Anterior cingulate cortex (tissue), 58 donors: Measurements from ENCODE around the gene MMUT.
"Not testable (repeated sequence)": the region's sequence is repeated elsewhere in the genome, so short reads cannot be mapped to it uniquely, and the experiment has no call there.

Source experiments
- DNase-seq, 58 donors: peaks; one replicate each; lab custom pipeline; 2025; lab: John Stamatoyannopoulos, UW

The MMUT gene

DNA sequence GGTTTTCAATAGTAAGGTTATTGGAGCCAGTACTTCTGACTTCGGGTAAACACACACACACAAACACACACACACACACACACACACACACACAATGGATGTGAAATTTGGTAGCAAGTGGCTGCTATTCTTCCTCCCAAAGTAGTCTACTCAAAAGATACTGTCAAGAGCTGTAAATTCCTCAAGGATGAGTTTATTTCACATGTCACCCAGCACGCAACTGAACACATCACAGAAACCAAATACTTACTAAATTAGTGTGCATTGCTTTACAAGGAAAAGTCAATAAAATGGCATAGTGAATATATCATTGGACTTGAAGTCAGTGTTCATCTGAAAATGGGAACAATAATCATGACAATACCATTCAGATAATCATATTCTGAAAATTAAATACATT lies 32.9 kb downstream of the MMUT start:
- DNase-seq = no peak

- DNase-seq = no peak
Observed at GRCh38 chr6:49423817-49424216, 39.2 kb downstream of the MMUT start.

DNA sequence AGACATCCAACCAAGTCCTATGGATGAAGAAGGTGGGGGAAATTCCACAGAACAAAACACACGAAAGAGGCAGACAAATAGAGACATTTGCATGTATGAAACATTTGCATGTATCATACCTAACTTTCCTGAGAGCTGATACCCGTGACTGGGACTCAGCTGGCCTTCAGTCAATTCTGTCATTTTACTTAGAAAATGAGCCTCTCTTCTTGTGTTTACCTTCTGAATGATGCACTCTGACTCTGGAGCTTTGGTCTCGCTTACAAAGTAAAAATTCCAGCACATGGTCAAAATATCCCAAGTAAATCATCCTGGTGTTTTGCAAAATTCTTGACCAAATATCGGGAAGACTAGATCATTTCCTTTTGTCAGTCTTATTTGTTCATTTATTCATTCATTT lies 46.9 kb downstream of the MMUT start:
- no peak for DNase-seq

DNA sequence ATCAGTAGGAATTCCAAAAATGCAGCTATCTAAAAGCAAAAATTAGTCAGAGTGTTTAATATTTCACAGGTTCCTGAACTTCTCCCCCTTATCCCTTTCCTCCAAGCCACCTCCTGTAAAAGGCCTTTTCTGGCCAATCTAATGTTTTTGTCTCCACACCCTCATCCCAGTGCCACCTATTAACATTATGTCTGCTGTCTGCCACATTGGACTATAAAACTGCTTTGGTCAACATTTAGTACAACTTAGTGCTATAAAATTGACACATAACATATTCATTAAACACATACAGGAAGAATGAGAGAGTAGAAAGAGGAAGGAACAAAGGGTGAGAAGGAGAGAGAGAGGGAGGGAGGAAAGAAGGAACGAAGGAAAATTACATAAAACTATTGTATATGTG lies 47.7 kb downstream of the MMUT start:
- no peak for DNase-seq

- no peak for DNase-seq
Observed at GRCh38 chr6:49410564-49410963, 52.5 kb downstream of the MMUT start.

GRCh38 chr6:49409951-49410542 lies 53.0 kb downstream of the MMUT start:
- peak in 53 of 58 donors; percentile 1 to 80 (median 30) for DNase-seq

DNA sequence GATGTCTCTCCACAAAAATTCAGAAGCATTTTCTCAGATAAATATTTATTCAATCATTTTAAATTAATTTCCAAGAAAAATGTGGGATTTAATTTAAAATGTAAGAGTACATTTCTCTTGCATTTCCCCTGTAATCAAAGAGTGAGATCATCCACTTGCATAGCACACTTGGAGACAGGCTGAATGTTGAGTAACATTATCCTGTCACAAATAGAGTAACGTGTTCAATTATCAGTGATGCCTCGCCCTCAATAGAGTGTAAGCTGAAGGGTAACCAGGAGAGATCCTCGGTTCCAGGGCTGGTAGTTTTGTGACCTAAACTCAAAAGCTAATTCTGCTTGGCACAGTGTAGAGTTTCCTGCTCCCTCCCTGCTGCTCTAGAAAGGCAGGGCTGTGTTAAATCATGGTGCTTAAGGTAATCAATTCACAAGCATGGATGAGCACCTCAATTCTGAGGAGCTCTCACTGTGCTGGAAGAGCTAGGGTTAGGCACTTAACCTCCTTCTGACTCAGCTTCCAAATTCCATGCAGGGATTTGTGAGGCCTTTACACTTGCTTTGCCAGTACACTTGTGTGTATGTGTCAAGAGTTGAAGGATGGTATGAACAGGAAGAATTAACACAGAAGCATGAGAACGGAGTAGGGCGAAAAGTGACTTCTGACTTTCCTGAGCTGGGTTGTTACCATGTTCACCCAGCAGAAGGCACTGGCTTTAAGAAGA lies 56.6 kb downstream of the MMUT start:
- no peak for DNase-seq

- no peak for DNase-seq
Observed at GRCh38 chr6:49401063-49401462, 62.0 kb downstream of the MMUT start.

- DNase-seq = not testable (repeated sequence)
Observed at GRCh38 chr6:49386667-49387508, 76.2 kb downstream of the MMUT start.

GRCh38 chr6:49384904-49385303 lies 78.1 kb downstream of the MMUT start:
- no peak for DNase-seq
